ENCODE data around the gene ANKRD33.
A peak's percentile ranks its signal among the peaks of the same experiment; 100 is the strongest.

Gene ANKRD33

GRCh38 chr12:51862947-51863346 is 25.0 kb upstream of the ANKRD33 start:
- no peak for DNase-seq (ENCODE audit: low spot score)

- no peak for DNase-seq (ENCODE audit: low spot score)
Observed at GRCh38 chr12:51863363-51863932, 24.5 kb upstream of the ANKRD33 start.

GRCh38 chr12:51863933-51864832 is 23.7 kb upstream of the ANKRD33 start:
- peak; percentile 24 for DNase-seq (ENCODE audit: low spot score)

- peak; percentile 10 for DNase-seq (ENCODE audit: low spot score)
Observed at GRCh38 chr12:51864833-51865670, 22.9 kb upstream of the ANKRD33 start.

GRCh38 chr12:51865757-51866270 is 22.1 kb upstream of the ANKRD33 start:
- no peak for DNase-seq (ENCODE audit: low spot score)

- DNase-seq (ENCODE audit: low spot score) = no peak
Observed at GRCh38 chr12:51866324-51866723, 21.6 kb upstream of the ANKRD33 start.

GRCh38 chr12:51866762-51867161 is 21.1 kb upstream of the ANKRD33 start:
- no peak for DNase-seq (ENCODE audit: low spot score)

GRCh38 chr12:51867371-51867770 is 20.5 kb upstream of the ANKRD33 start:
- DNase-seq (ENCODE audit: low spot score) = no peak

GRCh38 chr12:51867796-51868428 is 20.0 kb upstream of the ANKRD33 start:
- DNase-seq (ENCODE audit: low spot score) = no peak

GRCh38 chr12:51868821-51869495 is 18.9 kb upstream of the ANKRD33 start:
- DNase-seq (ENCODE audit: low spot score) = peak; percentile 38

GRCh38 chr12:51869496-51869865 is 18.4 kb upstream of the ANKRD33 start:
- no peak for DNase-seq (ENCODE audit: low spot score)

GRCh38 chr12:51869931-51870330 is 18.0 kb upstream of the ANKRD33 start:
- no peak for DNase-seq (ENCODE audit: low spot score)

- no peak for DNase-seq (ENCODE audit: low spot score)
Observed at GRCh38 chr12:51870504-51870903, 17.4 kb upstream of the ANKRD33 start.

- DNase-seq (ENCODE audit: low spot score) = no peak
Observed at GRCh38 chr12:51871126-51871525, 16.8 kb upstream of the ANKRD33 start.

GRCh38 chr12:51871918-51872688 is 15.8 kb upstream of the ANKRD33 start:
- no peak for DNase-seq (ENCODE audit: low spot score)

GRCh38 chr12:51872689-51872981 is 15.3 kb upstream of the ANKRD33 start:
- DNase-seq (ENCODE audit: low spot score) = no peak

GRCh38 chr12:51873251-51873994 is 14.5 kb upstream of the ANKRD33 start:
- DNase-seq (ENCODE audit: low spot score) = no peak

GRCh38 chr12:51874000-51874399 is 13.9 kb upstream of the ANKRD33 start:
- no peak for DNase-seq (ENCODE audit: low spot score)

- DNase-seq (ENCODE audit: low spot score) = no peak
Observed at GRCh38 chr12:51874486-51874885, 13.4 kb upstream of the ANKRD33 start.

GRCh38 chr12:51879102-51879501 is 8.8 kb upstream of the ANKRD33 start:
- DNase-seq (ENCODE audit: low spot score) = no peak

Data from AG08395 (cell line).